Activated naive CD4-positive, alpha-beta T cell treated with anti-CD3 and anti-CD28 coated beads, Interleukin-2, amount 50 U/mL, for 24 hours (primary cell): ENCODE data around the gene MXI1.
"Not testable (repeated sequence)": the region's sequence is repeated elsewhere in the genome, so short reads cannot be mapped to it uniquely, and the experiment has no call there.

Experiments used
- H3K27ac Mint-ChIP-seq: one replicate; pipeline ENCODE4 v1.8.0; 2021; ENCODE audit warnings: mild to moderate bottlenecking, mixed read lengths
- H3K27me3 Mint-ChIP-seq: one replicate; pipeline ENCODE4 v1.8.0; 2021; ENCODE audit warnings: mixed read lengths
- H3K36me3 Mint-ChIP-seq: one replicate; pipeline ENCODE4 v1.8.0; 2021; ENCODE audit warnings: mixed read lengths
- H3K4me1 Mint-ChIP-seq: one replicate; pipeline ENCODE4 v1.8.0; 2021; ENCODE audit warnings: mixed read lengths
- H3K4me3 Mint-ChIP-seq: one replicate; pipeline ENCODE4 v1.8.0; 2021; ENCODE audit warnings: mild to moderate bottlenecking, mixed read lengths
- H3K9me3 Mint-ChIP-seq: one replicate; pipeline ENCODE4 v1.8.0; 2021; ENCODE audit warnings: mixed read lengths

MXI1 gene

GRCh38 chr10:110324201-110324804, 116.9 kb downstream of the MXI1 start:
- Mint-ChIP-seq H3K4me3 (no peak overlapping the region), H3K27me3 (no peaks in the 10 kb centered on the region), H3K36me3 (peaks cover 5% of the 10 kb centered on the region), H3K27ac (no peak overlapping the region), H3K9me3 (peaks cover 6% of the 10 kb centered on the region), H3K4me1 (peaks cover 13% of the 10 kb centered on the region)

GRCh38 chr10:110324805-110325280, 117.4 kb downstream of the MXI1 start:
- H3K4me1 Mint-ChIP-seq: peaks cover 13% of the 10 kb centered on the region
- no peak overlapping the region for H3K27ac Mint-ChIP-seq
- H3K4me3 Mint-ChIP-seq: no peak overlapping the region
- peaks cover under 1% of the 10 kb centered on the region for H3K9me3 Mint-ChIP-seq
- peaks cover 2% of the 10 kb centered on the region for H3K36me3 Mint-ChIP-seq
- H3K27me3 Mint-ChIP-seq: no peaks in the 10 kb centered on the region

- Mint-ChIP-seq H3K36me3 (peaks cover 5% of the 10 kb centered on the region), H3K27ac (no peak overlapping the region), H3K4me3 (no peak overlapping the region), H3K9me3 (no peaks in the 10 kb centered on the region), H3K27me3 (no peaks in the 10 kb centered on the region), H3K4me1 (peaks cover 13% of the 10 kb centered on the region)
Observed at GRCh38 chr10:110326351-110327032, 119.1 kb downstream of the MXI1 start.

GRCh38 chr10:110327262-110327914, 120.0 kb downstream of the MXI1 start:
- Mint-ChIP-seq H3K4me1 (peaks cover 13% of the 10 kb centered on the region), H3K4me3 (no peak overlapping the region), H3K36me3 (peaks cover 5% of the 10 kb centered on the region), H3K9me3 (no peaks in the 10 kb centered on the region), H3K27me3 (no peaks in the 10 kb centered on the region), H3K27ac (no peak overlapping the region)

- peak overlapping the region; percentile 23 for H3K27ac Mint-ChIP-seq
- H3K4me1 Mint-ChIP-seq: peaks cover 4% of the 10 kb centered on the region
Observed at GRCh38 chr10:110330675-110331074, 123.3 kb downstream of the MXI1 start.

GRCh38 chr10:110331226-110331795, 123.9 kb downstream of the MXI1 start:
- not testable (repeated sequence) for H3K27me3 Mint-ChIP-seq, H3K4me3 Mint-ChIP-seq, H3K4me1 Mint-ChIP-seq, H3K27ac Mint-ChIP-seq, H3K36me3 Mint-ChIP-seq, H3K9me3 Mint-ChIP-seq

More at GRCh38 chr10:110330675-110331074, 123.3 kb downstream of the MXI1 start:
- Mint-ChIP-seq H3K27me3 (no peaks in the 10 kb centered on the region), H3K4me3 (no peak overlapping the region), H3K9me3 (no peaks in the 10 kb centered on the region), H3K36me3 (peaks cover 5% of the 10 kb centered on the region)

- Mint-ChIP-seq H3K4me3 (no peak overlapping the region), H3K36me3 (peaks cover 5% of the 10 kb centered on the region), H3K27me3 (no peaks in the 10 kb centered on the region), H3K9me3 (no peaks in the 10 kb centered on the region), H3K4me1 (no peaks in the 10 kb centered on the region), H3K27ac (no peak overlapping the region)
Observed at GRCh38 chr10:110334061-110334656, 126.8 kb downstream of the MXI1 start.

GRCh38 chr10:110335314-110336064, 128.1 kb downstream of the MXI1 start:
- Mint-ChIP-seq H3K27ac (no peak overlapping the region), H3K4me1 (no peaks in the 10 kb centered on the region), H3K36me3 (peaks cover 2% of the 10 kb centered on the region), H3K4me3 (no peak overlapping the region), H3K27me3 (no peaks in the 10 kb centered on the region), H3K9me3 (no peaks in the 10 kb centered on the region)

- no peaks in the 10 kb centered on the region for H3K27me3 Mint-ChIP-seq
- H3K4me1 Mint-ChIP-seq: no peaks in the 10 kb centered on the region
- no peak overlapping the region for H3K27ac Mint-ChIP-seq
- H3K36me3 Mint-ChIP-seq: no peaks in the 10 kb centered on the region
- no peak overlapping the region for H3K4me3 Mint-ChIP-seq
- H3K9me3 Mint-ChIP-seq: no peaks in the 10 kb centered on the region
Observed at GRCh38 chr10:110336111-110336721, 128.8 kb downstream of the MXI1 start.
